Suprapubic skin (tissue), 3 donors: ENCODE measurements around the gene C5AR2.

Experiments
- CTCF ChIP-seq, 2 donors: fragments of 200-600 bp in 1 of 2; fragments of 450-650 bp in 1 of 2; sonication (generic) in 1 of 2; IDR thresholded peaks; one replicate each; pipeline ENCODE4 v1.5.1; 2016 to 2019; ENCODE audit warnings: antibody characterized with exemption in 2 of 2, mild to moderate bottlenecking in 1 of 2, moderate library complexity in 1 of 2
- EP300 ChIP-seq: sonication (generic); formaldehyde crosslinking; IDR thresholded peaks from one replicate; pipeline ENCODE4 v1.6.1; 2017; ENCODE audit warnings: antibody characterized with exemption
- POLR2A ChIP-seq, 2 donors: fragments of 450-650 bp; IDR thresholded peaks; one replicate each; pipeline ENCODE4 v1.6.1; 2017; ENCODE audit warnings: antibody characterized with exemption in 2 of 2, mild to moderate bottlenecking in 2 of 2, moderate library complexity in 2 of 2

GRCh38 chr19:47313754-47314295, 18.1 kb upstream of the C5AR2 start:
- TF ChIP-seq CTCF (IDR thresholded peaks at IDR 0.05) (no peak), POLR2A (IDR thresholded peaks at IDR 0.05) (no peak), EP300 (no peak)
